HL-60 (cell line): ENCODE data around the gene KCNJ4.

Experiments used
- GABPA ChIP-seq: IDR thresholded peaks from 2 replicates; pipeline ENCODE4 v1.6.1; 2012; ENCODE audit warnings: low read depth
- POLR2AphosphoS5 ChIP-seq: IDR thresholded peaks from 2 replicates; pipeline ENCODE4 v1.6.1; 2012; ENCODE audit warnings: low read depth
- SPI1 ChIP-seq: IDR thresholded peaks from 2 replicates; pipeline ENCODE4 v1.6.1; 2012; ENCODE audit warnings: low read depth, mild to moderate bottlenecking, borderline replicate concordance
- TF ChIP-seq, protein P1 (sequence below): IDR thresholded peaks from one replicate; pipeline ENCODE4 v1.5.1; 2011; ENCODE audit warnings: low read length, control low read depth, inconsistent platforms; ENCODE audit not compliant: insufficient read depth
- TF ChIP-seq, protein P2 (sequence below): IDR thresholded peaks from 2 replicates; pipeline ENCODE4 v1.6.1; 2012; ENCODE audit warnings: low read depth; ENCODE audit not compliant: insufficient replicate concordance

DNA sequence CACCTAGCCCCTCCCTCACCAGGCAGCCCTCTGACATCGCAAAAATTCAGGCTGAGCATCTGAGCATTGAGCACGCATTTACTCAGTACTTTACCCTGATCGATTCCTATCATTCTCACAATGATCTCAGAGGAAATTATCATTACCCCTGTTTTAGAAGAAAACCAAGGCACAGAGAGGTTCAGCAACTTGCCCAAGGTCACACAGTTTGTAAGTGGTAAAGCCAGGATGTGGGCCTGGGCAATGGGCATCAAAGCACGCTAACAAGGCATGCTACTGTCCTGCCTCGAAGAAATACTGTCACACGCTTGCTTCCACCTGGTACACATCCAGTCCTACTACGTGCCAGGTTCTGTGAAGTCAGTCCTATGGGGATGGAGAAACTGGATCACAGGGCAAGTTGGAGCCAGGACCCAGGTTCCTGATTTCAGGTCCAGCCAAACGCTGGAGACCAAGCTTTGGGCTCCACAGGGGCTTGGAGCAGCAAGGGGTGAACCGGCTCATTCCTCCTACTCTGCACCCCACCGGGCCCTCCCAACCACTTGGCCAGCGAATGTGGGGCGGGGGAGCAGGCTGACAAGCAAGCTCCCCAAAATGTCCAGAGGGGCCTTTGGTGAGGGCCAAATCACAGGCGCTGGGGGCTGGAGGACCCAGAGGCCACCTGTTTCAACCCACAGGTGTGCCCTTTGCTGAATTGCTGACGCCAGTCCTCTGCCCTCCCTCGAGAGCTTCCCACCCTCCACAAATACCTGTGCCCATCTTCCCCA, 18.2 kb downstream of the KCNJ4 start:
- TF ChIP-seq, protein P1, sequence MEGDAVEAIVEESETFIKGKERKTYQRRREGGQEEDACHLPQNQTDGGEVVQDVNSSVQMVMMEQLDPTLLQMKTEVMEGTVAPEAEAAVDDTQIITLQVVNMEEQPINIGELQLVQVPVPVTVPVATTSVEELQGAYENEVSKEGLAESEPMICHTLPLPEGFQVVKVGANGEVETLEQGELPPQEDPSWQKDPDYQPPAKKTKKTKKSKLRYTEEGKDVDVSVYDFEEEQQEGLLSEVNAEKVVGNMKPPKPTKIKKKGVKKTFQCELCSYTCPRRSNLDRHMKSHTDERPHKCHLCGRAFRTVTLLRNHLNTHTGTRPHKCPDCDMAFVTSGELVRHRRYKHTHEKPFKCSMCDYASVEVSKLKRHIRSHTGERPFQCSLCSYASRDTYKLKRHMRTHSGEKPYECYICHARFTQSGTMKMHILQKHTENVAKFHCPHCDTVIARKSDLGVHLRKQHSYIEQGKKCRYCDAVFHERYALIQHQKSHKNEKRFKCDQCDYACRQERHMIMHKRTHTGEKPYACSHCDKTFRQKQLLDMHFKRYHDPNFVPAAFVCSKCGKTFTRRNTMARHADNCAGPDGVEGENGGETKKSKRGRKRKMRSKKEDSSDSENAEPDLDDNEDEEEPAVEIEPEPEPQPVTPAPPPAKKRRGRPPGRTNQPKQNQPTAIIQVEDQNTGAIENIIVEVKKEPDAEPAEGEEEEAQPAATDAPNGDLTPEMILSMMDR: no peak
- TF ChIP-seq POLR2AphosphoS5 (no peak), GABPA (no peak), SPI1 (no peak)
- TF ChIP-seq, protein P2, sequence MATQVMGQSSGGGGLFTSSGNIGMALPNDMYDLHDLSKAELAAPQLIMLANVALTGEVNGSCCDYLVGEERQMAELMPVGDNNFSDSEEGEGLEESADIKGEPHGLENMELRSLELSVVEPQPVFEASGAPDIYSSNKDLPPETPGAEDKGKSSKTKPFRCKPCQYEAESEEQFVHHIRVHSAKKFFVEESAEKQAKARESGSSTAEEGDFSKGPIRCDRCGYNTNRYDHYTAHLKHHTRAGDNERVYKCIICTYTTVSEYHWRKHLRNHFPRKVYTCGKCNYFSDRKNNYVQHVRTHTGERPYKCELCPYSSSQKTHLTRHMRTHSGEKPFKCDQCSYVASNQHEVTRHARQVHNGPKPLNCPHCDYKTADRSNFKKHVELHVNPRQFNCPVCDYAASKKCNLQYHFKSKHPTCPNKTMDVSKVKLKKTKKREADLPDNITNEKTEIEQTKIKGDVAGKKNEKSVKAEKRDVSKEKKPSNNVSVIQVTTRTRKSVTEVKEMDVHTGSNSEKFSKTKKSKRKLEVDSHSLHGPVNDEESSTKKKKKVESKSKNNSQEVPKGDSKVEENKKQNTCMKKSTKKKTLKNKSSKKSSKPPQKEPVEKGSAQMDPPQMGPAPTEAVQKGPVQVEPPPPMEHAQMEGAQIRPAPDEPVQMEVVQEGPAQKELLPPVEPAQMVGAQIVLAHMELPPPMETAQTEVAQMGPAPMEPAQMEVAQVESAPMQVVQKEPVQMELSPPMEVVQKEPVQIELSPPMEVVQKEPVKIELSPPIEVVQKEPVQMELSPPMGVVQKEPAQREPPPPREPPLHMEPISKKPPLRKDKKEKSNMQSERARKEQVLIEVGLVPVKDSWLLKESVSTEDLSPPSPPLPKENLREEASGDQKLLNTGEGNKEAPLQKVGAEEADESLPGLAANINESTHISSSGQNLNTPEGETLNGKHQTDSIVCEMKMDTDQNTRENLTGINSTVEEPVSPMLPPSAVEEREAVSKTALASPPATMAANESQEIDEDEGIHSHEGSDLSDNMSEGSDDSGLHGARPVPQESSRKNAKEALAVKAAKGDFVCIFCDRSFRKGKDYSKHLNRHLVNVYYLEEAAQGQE: no peak
